ENCODE measurements around the gene ROCK2.

Gene ROCK2

DNA sequence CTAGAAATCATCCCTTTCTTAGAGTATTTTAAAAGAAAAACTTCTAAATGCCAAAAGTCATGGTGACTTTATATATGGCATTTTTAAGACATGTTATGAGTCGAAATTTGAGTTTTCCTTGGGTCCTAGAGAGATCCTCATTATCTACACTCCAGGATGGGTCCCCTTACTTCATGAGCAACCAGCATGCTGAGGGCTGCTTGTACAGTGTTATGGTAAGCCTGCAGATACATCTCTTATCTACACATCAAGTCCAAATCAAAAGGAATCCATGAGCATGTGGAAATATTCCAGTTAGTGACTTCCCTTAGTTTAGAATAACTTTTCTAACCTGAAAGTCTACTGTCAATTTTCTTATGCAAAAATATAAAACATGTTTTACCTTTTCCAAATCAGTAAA is 130.5 kb downstream of the ROCK2 start:
- Mint-ChIP-seq H3K4me3 (no peak overlapping the region), H3K27me3 (ENCODE audit: low read depth) (no peaks in the 10 kb centered on the region)

DNA sequence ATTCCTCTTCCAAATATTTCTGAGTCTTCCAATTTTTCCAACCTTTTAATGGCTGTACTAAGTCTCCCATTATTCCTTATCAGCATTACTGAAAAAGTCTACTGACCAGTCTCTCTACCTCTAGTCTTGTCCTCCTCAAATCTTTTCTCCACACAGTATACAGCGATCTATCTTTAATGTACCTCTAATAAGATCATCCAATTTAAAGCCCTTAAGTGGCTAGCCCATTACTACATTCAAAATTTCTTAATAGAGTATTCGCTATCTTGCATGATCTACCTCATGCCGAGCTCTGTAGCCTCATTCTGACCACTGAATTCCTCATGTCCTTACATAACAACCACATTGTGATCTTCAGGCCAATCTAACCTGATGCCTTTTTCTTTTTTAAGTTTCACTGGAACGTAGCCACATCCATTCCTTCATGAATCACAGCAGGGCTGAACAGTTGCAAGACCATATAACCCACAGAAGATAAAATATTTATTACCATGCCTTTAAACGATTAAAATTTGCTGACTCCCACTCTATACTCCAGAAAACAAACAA is 131.3 kb downstream of the ROCK2 start:
- Mint-ChIP-seq H3K4me1 (ENCODE audit: low read depth) (no peaks in the 10 kb centered on the region), H3K9me3 (no peaks in the 10 kb centered on the region), H3K36me3 (ENCODE audit: low read depth) (peaks cover 16% of the 10 kb centered on the region), H3K27me3 (ENCODE audit: low read depth) (no peaks in the 10 kb centered on the region), H3K4me3 (no peak overlapping the region), H3K27ac (no peak overlapping the region)

More for the DNA sequence above, 130.5 kb downstream of the ROCK2 start:
- peaks cover 18% of the 10 kb centered on the region for H3K36me3 Mint-ChIP-seq (ENCODE audit: low read depth)
- no peaks in the 10 kb centered on the region for H3K4me1 Mint-ChIP-seq (ENCODE audit: low read depth)
- H3K9me3 Mint-ChIP-seq: no peaks in the 10 kb centered on the region
- no peak overlapping the region for H3K27ac Mint-ChIP-seq

DNA sequence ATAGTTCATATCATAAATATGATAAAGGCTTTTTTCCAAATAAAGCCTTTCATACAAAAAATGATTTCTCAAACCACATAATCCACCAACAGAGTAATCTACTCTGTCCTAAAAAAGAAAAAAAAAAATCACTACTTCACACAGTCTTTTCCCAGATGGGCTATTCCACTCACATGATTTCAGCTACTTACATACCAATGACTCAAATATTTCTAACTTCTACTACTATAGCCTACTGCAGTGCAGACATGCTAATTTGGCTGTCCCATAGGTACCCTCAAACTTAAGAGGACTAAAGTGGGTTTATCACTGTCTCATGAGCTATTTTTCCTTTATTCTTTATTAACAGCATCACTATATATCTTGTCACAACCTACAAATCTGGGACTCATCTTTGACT is 131.8 kb downstream of the ROCK2 start:
- no peaks in the 10 kb centered on the region for H3K27me3 Mint-ChIP-seq (ENCODE audit: low read depth)

DNA sequence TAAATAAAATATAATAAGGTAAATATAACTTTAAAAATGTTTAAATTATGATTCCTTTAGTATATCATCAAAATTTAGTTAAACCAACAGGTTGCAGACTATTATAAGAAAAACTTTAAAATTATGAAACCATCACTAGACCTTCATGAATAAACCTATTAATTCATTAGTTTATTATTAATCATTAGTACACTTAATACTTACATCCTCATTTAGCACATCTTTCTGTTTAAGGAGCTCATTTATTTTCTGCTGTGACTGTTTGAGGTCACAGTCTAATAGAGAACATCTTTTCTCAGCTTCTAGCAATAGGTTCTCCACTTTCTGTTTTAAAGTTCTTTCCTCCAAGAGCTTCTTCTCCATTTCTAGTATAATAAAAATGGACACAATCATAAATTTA is 136.4 kb downstream of the ROCK2 start:
- no peak overlapping the region for H3K27ac Mint-ChIP-seq
- H3K36me3 Mint-ChIP-seq (ENCODE audit: low read depth): peaks cover 18% of the 10 kb centered on the region
- H3K4me3 Mint-ChIP-seq: no peak overlapping the region
- H3K27me3 Mint-ChIP-seq (ENCODE audit: low read depth): no peaks in the 10 kb centered on the region
- no peaks in the 10 kb centered on the region for H3K9me3 Mint-ChIP-seq
- H3K4me1 Mint-ChIP-seq (ENCODE audit: low read depth): peaks cover 10% of the 10 kb centered on the region

More for the DNA sequence above, 131.8 kb downstream of the ROCK2 start:
- Mint-ChIP-seq H3K4me3 (no peak overlapping the region), H3K27ac (no peak overlapping the region), H3K4me1 (ENCODE audit: low read depth) (no peaks in the 10 kb centered on the region), H3K9me3 (no peaks in the 10 kb centered on the region), H3K36me3 (ENCODE audit: low read depth) (peaks cover 16% of the 10 kb centered on the region)

DNA sequence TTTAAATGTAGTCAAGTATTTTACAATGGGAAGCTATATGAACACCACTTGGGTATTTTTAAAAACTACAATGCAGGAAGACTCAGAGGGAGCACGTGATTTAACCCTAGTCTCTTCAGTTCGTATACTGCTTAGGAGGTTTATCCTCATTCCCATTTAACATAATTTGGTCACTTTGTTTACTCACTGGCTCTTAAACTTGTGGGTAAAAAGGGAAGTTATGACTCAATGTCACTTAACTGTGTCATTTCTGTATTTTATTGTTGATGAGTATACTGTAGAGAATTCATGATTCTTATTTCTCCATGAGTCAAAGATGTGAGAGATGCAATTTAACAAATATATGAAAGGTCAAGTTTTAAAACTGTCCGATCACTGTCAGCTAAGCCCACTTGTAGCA is 141.0 kb downstream of the ROCK2 start:
- H3K27ac Mint-ChIP-seq: no peak overlapping the region
- H3K4me3 Mint-ChIP-seq: no peak overlapping the region
- no peaks in the 10 kb centered on the region for H3K27me3 Mint-ChIP-seq (ENCODE audit: low read depth)

DNA sequence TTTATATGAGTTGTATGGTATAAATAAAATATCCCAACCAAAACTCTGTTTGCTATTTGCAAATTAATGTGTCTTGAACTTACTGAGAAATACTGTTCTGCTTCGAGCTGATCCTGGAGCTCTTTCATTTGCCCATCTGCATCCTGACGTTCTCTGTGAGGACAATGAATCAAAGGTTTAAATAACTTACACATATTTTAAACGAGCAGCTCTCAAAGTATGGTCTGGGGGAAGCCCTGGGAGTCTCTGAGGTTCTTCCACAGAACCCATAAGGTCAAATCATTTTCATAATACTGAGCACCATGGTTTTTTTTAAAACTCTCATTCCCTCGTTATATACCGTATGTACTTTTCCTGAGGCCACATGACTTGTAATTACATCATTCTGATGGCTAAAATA is 142.5 kb downstream of the ROCK2 start:
- peaks cover 10% of the 10 kb centered on the region for H3K4me1 Mint-ChIP-seq (ENCODE audit: low read depth)
- H3K4me3 Mint-ChIP-seq: no peak overlapping the region
- no peak overlapping the region for H3K27ac Mint-ChIP-seq
- peaks cover 18% of the 10 kb centered on the region for H3K36me3 Mint-ChIP-seq (ENCODE audit: low read depth)
- no peaks in the 10 kb centered on the region for H3K27me3 Mint-ChIP-seq (ENCODE audit: low read depth)
- no peaks in the 10 kb centered on the region for H3K9me3 Mint-ChIP-seq

More for the DNA sequence above, 141.0 kb downstream of the ROCK2 start:
- Mint-ChIP-seq H3K4me1 (ENCODE audit: low read depth) (peaks cover 10% of the 10 kb centered on the region), H3K36me3 (ENCODE audit: low read depth) (peaks cover 18% of the 10 kb centered on the region), H3K9me3 (no peaks in the 10 kb centered on the region)

DNA sequence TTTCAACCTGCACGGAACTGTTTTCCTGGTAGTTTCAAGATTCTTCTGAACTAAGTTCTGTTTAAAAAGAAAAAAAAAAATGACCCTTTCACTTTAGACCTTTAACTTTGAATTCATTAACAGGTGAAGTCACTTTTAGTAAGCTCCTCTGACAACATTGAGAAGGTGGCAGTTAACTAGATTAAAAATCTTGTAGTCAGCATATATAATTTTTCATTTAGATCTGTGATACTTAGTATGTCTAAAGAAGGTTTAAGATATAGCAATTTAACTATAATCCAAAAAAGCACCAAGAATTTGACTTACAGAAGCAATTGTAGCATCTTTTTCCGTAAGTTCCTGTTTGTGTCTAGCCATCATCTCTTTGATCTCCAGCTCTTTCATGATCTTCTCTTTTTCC is 143.8 kb downstream of the ROCK2 start:
- H3K4me1 Mint-ChIP-seq (ENCODE audit: low read depth): peaks cover 10% of the 10 kb centered on the region
- no peak overlapping the region for H3K27ac Mint-ChIP-seq
- no peak overlapping the region for H3K4me3 Mint-ChIP-seq
- no peaks in the 10 kb centered on the region for H3K27me3 Mint-ChIP-seq (ENCODE audit: low read depth)
- H3K36me3 Mint-ChIP-seq (ENCODE audit: low read depth): peaks cover 20% of the 10 kb centered on the region
- H3K9me3 Mint-ChIP-seq: no peaks in the 10 kb centered on the region

DNA sequence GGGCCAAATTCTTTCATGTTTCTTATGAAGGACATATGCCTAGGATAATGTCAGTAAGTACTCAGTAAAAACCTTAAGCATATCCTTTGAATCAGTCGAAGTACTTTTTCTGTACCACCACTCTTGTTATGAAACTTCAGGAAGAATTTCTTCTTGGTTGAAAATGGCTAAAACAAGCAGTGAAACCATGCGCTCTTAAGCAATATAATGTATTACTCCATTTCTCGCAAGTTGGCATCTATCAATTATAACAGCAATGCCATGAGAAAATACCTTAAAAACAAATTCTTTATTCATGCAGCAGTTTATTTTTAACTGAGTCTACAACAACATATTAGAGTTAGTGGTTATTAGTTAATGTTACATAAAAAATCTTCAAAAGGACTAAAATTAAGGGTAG is 148.2 kb downstream of the ROCK2 start:
- Mint-ChIP-seq H3K36me3 (ENCODE audit: low read depth) (peaks cover 14% of the 10 kb centered on the region), H3K4me1 (ENCODE audit: low read depth) (no peaks in the 10 kb centered on the region), H3K9me3 (no peaks in the 10 kb centered on the region), H3K27ac (no peak overlapping the region), H3K27me3 (ENCODE audit: low read depth) (no peaks in the 10 kb centered on the region), H3K4me3 (no peak overlapping the region)

DNA sequence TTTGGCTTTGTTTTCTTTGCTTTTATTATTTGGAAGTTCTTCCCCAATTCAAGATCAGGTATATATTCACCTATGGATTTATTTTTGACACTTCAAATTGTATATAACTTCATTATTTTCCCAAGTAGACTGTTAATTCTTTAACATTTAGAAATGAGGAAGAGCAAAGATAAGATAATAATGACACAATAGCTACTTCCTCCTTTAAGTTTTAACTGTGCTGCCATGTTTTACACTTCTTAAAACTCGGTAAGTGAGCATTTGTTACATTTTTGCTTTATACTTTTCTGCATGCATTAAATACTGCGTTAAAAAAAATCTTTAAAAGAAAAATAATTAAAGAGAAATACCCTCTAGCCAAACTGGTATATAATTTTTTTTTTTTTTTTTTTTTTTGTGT is 156.7 kb downstream of the ROCK2 start:
- H3K4me1 Mint-ChIP-seq (ENCODE audit: low read depth): no peaks in the 10 kb centered on the region
- no peaks in the 10 kb centered on the region for H3K9me3 Mint-ChIP-seq
- no peaks in the 10 kb centered on the region for H3K27me3 Mint-ChIP-seq (ENCODE audit: low read depth)
- H3K4me3 Mint-ChIP-seq: no peak overlapping the region
- no peak overlapping the region for H3K27ac Mint-ChIP-seq
- H3K36me3 Mint-ChIP-seq (ENCODE audit: low read depth): peaks cover 6% of the 10 kb centered on the region

DNA sequence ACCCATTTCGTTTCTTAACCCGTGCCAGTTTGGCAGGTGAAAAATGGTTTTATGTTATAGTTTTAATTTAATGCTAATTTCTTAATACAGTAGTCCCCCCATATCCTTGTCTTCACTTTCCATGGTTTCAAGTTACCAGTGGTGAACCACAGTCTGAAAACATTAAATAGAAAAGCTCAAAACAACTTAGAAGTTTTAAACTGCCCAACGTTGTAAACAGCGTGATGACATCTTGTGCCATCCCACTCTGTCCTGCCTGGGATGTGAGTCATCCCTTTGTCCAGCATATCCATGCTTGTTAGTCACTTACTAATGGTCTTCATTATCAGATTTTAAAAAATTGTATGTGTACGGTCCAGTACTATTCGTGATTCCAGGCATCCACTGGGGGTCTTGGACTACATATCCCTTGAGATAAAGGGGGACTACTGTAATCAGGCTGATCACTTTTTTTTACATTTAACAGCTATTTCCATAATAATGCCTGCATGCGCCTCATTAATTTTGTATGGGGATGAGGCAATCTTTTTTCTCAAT is 157.3 kb downstream of the ROCK2 start:
- Mint-ChIP-seq H3K4me1 (ENCODE audit: low read depth) (no peaks in the 10 kb centered on the region), H3K4me3 (no peak overlapping the region), H3K9me3 (no peaks in the 10 kb centered on the region), H3K27me3 (ENCODE audit: low read depth) (no peaks in the 10 kb centered on the region), H3K36me3 (ENCODE audit: low read depth) (peaks cover 6% of the 10 kb centered on the region), H3K27ac (no peak overlapping the region)

DNA sequence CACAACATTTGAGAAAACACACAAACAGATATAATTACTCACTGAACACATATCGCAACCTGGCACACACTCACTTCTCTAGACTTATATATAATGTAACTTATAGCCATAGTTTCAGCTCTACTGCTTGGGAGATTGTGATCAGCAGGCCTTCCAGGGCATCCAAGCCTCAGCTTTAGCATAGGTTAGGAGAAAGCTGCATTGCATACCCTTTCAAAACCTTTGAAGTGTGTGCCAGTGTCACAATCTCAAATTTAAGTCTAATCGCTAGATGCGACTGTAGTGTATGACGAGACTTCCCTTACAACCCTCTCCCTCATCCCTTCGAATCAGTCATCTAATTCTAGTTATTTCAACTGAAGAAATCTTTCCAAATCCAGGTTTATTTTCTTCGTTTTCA is 158.3 kb downstream of the ROCK2 start:
- H3K9me3 Mint-ChIP-seq: no peaks in the 10 kb centered on the region
- no peak overlapping the region for H3K4me3 Mint-ChIP-seq
- no peaks in the 10 kb centered on the region for H3K27me3 Mint-ChIP-seq (ENCODE audit: low read depth)
- no peak overlapping the region for H3K27ac Mint-ChIP-seq
- H3K36me3 Mint-ChIP-seq (ENCODE audit: low read depth): peaks cover 6% of the 10 kb centered on the region
- no peaks in the 10 kb centered on the region for H3K4me1 Mint-ChIP-seq (ENCODE audit: low read depth)

DNA sequence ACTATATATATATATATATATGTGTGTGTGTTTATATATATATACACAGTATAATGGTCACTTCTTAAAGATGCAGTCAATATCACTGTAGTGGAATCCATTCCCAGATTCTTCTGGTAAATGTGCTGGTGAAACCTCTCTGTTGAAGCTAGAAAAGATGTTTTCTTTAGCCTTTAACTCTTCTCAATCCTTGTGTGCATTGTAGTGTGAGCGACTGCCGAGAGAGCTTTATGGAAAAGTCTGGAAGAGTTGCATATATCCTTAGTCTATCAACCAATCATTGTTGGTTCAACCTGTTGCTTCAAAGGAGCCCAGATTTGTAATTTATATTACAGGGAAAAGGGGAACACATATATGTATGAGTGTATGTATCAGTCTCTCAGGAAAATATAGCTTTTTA is 161.5 kb downstream of the ROCK2 start:
- no peaks in the 10 kb centered on the region for H3K4me1 Mint-ChIP-seq (ENCODE audit: low read depth)
- no peak overlapping the region for H3K4me3 Mint-ChIP-seq
- H3K36me3 Mint-ChIP-seq (ENCODE audit: low read depth): peaks cover 8% of the 10 kb centered on the region
- H3K27ac Mint-ChIP-seq: no peak overlapping the region
- no peaks in the 10 kb centered on the region for H3K9me3 Mint-ChIP-seq
- H3K27me3 Mint-ChIP-seq (ENCODE audit: low read depth): no peaks in the 10 kb centered on the region

DNA sequence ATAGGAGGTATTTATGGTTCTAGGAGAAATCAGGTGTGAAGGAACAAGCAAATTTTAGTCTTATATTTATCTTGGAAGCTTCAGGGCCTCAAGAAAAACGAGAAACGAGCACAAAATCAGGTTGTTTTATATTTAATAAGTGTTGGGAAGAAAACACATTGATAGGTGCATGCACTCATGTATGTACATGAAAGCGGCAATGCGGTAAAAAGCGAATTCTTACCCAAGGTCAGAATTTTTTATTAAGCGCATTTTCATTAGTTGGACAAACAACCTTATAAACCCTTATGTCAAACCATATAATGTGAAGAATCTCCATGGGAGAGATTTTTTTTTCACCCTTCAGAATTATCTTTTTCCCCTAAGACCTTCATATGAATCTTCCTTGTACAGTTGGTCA is 163.8 kb downstream of the ROCK2 start:
- H3K27ac Mint-ChIP-seq: no peak overlapping the region
- peaks cover 9% of the 10 kb centered on the region for H3K36me3 Mint-ChIP-seq (ENCODE audit: low read depth)
- no peaks in the 10 kb centered on the region for H3K9me3 Mint-ChIP-seq
- no peak overlapping the region for H3K4me3 Mint-ChIP-seq
- peaks cover 2% of the 10 kb centered on the region for H3K4me1 Mint-ChIP-seq (ENCODE audit: low read depth)
- H3K27me3 Mint-ChIP-seq (ENCODE audit: low read depth): no peaks in the 10 kb centered on the region

DNA sequence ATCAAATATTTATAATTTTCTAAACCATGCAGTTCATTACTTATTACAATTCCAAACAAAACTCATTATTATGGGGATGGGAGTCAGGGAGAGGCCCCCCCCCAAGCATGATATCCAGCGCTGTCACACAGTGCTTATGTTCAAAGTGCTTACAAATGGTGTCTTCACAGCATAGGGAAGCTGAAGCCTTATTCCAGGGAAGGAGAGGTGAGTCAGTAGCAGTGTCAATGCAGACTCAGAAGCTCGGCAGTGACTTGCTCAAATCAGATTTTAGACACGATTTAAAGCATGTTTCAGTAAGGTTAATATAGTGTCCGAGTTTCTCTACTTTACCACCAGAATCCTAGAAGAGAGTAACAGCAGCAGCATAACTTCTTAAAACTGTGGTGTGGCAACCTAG is 164.5 kb downstream of the ROCK2 start:
- Mint-ChIP-seq H3K27ac (no peak overlapping the region), H3K27me3 (ENCODE audit: low read depth) (no peaks in the 10 kb centered on the region), H3K36me3 (ENCODE audit: low read depth) (peaks cover 8% of the 10 kb centered on the region), H3K4me3 (no peak overlapping the region), H3K9me3 (no peaks in the 10 kb centered on the region), H3K4me1 (ENCODE audit: low read depth) (peaks cover 10% of the 10 kb centered on the region)

DNA sequence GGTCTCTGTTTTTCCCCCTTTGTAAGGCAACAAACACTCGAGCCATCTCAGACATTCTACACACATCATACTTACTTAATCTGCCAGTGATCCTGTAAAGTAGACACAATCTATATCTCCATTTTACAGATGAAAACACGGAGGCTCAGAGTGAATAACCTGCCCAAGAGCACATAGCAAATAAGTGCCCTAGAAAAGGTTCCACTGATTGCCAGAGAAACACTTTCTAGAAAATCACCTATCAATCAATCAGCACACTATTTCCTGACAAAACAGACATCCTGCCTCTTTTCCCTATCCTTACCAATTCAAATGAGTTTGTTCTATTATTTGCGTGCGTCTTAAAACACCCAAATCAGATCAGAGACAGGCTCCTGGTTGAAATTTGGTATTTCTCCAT is 165.2 kb downstream of the ROCK2 start:
- H3K4me1 Mint-ChIP-seq (ENCODE audit: low read depth): peaks cover 10% of the 10 kb centered on the region
- peaks cover 7% of the 10 kb centered on the region for H3K36me3 Mint-ChIP-seq (ENCODE audit: low read depth)
- no peak overlapping the region for H3K27ac Mint-ChIP-seq
- no peaks in the 10 kb centered on the region for H3K9me3 Mint-ChIP-seq
- H3K4me3 Mint-ChIP-seq: no peak overlapping the region
- H3K27me3 Mint-ChIP-seq (ENCODE audit: low read depth): no peaks in the 10 kb centered on the region
